Fibroblast of the aortic adventitia (primary cell): ENCODE data around the gene EVX1. TPM values are rescaled to one million over a fixed set of nuclear protein-coding genes. Genes with fewer than 3 reads are reported as not detected.
A peak's percentile ranks its signal among the peaks of the same experiment; 100 is the strongest.

Experiments
- DNase-seq: peaks from one replicate; pipeline ENCODE4 v3.0.0-alpha.2; 2010; ENCODE audit warnings: low read depth
- H3K4me3 ChIP-seq: 2 replicates; pipeline ENCODE4 v1.5.1; 2011; ENCODE audit warnings: low read depth, mild to moderate bottlenecking, control low read depth, low read length, moderate library complexity
- total RNA-seq: library from RNA; depleted of rRNA; stranded (reverse); fragments of >200 nt; gene quantifications from 2 replicates; pipeline ENCODE4 v1.2.3, GENCODE V29; 2012; ENCODE audit warnings: low replicate concordance
- TF ChIP-seq, protein P1 (sequence below): IDR thresholded peaks from 2 replicates; pipeline ENCODE4 v1.5.1; 2011; ENCODE audit warnings: mild to moderate bottlenecking, low read length, control low read depth, inconsistent platforms; ENCODE audit not compliant: insufficient read depth

EVX1 gene
- total RNA-seq, 1 donor, result not detected

DNA sequence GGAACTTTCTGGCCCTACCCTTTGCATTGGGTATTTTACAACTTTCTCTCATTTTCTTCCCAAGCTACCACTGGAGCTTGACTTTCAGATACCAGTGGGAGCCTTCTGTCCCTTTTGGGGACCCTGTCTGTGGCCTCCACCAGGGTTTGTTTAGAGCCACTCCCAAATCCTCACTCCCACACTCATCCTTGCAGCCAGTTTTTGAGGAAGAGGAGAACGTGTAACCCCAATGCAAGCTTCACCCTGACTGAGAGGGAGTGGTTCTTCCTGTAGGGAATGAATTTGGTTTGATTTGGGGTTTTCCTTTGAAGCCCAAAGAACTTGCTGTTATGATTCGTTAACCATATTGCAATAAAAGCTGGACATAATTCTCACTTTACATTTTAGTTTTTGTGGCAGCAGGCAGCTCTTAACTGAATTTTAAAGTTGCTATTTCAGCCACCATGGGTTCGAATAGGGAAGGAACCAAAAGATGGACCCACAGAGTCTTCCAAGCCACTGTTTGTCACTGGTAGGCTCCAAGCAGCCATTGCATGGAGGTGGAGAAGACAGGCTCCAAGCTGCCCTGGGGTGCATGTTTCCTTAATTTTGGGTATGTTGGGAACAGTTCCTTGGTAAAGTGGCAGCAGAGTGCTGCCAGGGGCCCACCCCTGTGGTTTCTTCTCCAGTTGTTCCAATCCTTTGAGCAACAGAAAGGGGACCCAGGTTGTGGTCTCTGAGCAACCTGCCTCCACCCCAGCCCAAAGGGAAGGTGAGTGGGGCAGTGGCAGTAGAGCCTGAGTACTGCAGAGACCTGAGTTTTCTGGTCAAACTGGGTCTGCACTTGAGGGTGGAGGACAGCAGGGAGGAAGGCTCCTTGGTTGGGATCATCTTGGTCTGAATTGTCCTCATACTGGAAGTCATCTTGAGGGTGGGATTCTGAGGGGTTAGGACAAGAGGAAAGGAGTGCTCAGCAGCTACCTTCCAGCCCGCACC, 5.1 kb downstream of the EVX1 start:
- DNase-seq, result no peak
- H3K4me3 ChIP-seq, result no peak overlapping the region
- TF ChIP-seq, protein P1, sequence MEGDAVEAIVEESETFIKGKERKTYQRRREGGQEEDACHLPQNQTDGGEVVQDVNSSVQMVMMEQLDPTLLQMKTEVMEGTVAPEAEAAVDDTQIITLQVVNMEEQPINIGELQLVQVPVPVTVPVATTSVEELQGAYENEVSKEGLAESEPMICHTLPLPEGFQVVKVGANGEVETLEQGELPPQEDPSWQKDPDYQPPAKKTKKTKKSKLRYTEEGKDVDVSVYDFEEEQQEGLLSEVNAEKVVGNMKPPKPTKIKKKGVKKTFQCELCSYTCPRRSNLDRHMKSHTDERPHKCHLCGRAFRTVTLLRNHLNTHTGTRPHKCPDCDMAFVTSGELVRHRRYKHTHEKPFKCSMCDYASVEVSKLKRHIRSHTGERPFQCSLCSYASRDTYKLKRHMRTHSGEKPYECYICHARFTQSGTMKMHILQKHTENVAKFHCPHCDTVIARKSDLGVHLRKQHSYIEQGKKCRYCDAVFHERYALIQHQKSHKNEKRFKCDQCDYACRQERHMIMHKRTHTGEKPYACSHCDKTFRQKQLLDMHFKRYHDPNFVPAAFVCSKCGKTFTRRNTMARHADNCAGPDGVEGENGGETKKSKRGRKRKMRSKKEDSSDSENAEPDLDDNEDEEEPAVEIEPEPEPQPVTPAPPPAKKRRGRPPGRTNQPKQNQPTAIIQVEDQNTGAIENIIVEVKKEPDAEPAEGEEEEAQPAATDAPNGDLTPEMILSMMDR, result no peak

DNA sequence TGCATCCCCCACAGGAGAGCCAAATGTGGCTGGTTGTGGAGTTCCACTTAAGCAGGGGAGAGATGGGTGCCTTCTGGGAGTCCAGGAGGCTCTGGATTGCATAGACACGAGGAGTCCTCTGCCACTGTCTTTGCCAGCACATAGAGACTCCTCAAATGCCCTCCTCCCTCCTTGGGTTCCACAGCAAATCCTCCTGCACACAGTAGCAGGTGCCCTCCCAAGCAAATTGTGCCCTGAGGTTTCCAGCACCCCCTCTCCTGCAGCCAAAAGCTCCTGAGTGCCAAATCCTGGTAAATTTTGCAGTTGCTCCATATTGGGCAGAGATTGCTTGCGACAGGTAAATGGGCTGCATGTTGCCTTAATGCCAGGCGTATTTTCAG, 5.8 kb downstream of the EVX1 start:
- TF ChIP-seq, protein P1, result no peak
- no peak for DNase-seq
- H3K4me3 ChIP-seq, result no peak overlapping the region

DNA sequence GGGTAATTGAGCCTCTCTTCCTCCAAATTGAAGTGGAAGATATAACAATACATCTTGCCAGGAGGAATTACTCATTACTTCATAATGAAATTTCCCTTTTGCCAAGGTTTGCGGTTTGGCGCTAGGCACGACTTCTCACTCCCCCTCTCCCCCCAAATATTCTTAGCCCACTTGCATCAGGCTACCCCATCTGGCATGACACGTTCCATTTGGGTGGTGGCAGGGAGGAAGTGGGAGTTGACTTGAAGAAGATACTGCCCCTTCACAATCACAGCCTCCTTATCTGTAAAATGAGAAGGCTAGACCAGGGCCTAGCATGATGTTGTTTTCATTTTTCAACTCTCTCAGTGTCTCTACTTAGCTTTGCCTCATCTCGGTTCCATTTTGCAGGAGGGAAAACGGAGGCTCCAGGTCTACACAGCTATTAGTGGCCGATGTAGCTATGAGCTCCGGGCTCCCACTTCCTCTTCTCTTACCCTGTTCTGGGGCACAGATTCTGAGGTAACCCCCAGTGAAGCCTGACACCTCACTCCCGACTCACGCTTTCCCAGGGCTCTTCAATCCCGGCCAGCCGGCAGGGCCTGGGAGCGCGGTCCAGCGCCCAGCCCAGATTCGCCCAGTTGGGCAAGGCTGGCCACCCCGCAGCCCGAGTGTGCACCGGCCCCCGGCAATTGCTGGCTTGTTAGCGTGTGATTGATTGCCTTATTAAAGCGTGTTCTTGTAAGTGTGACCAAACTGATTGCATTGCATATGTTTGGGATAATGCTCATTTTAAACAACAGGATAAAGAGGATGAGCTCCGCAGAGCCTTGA, 6.5 kb downstream of the EVX1 start:
- peak; percentile 85 for DNase-seq
- TF ChIP-seq, protein P1, result no peak
- peak overlapping the region; percentile 17 for H3K4me3 ChIP-seq

DNA sequence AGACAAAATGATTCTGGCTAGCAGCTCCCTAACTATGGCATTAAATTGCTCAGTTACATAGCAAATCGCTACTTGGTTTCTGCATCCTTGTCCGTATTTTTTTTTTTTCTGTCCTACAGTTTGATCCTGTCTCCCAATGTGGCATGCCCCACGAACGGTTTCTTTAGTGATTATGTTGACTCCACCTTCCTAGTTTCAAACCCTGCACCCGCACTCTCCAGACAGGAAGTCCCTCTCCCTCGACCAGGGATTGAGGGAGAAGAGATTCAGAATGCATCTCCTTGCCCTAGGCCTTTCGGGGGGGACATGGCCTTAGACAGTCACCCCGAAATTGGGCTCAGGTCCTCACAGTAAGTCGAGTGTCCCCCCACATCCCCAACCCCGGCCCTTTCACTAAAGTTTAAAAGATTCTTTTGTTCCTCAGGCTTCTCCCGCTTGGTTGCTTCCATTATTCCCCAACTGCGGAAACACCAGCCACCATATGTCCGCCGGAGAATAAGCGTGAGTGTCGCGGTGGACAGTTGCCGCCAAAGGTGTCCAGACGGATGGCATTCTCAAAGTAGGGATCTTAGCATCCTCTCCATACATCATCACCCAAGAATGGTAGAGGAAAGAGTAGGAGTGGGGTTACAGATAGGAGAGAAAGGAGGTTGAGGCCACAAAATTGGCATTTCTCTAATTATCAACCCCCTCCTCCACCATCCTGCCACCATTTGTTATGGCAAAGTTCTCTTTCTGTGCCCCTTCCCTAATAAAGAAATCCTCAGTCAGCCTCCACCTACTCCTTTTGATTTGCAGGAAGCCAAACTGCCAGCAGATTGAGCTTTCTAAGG, 7.3 kb downstream of the EVX1 start:
- TF ChIP-seq, protein P1, result no peak
- DNase-seq, result no peak
- H3K4me3 ChIP-seq, result no peak overlapping the region

DNA sequence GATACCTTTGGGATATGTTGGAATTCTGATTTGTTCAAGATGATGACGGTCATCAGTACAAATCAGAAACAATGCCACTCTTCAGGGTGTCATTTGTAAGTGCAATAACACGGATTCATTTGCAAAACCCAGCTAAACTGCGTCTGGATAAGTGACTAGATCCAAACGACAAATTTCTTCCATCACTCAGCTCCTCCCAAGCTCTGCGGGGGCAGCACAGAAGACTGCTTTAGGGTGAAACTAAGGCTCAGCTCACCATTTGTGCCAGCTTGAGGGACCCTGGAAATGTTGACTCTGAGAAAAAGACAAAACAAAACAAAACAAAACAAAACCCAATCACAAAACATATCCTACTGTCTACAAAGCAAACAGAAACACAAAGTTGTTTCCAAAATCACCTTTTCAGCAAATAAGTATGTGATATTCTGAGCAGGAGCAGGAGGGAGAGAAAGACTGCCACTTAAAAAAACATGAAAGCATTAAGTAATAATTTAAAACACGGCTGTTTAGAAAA, 8.0 kb downstream of the EVX1 start:
- no peak for DNase-seq
- no peak overlapping the region for H3K4me3 ChIP-seq
- TF ChIP-seq, protein P1, result no peak

DNA sequence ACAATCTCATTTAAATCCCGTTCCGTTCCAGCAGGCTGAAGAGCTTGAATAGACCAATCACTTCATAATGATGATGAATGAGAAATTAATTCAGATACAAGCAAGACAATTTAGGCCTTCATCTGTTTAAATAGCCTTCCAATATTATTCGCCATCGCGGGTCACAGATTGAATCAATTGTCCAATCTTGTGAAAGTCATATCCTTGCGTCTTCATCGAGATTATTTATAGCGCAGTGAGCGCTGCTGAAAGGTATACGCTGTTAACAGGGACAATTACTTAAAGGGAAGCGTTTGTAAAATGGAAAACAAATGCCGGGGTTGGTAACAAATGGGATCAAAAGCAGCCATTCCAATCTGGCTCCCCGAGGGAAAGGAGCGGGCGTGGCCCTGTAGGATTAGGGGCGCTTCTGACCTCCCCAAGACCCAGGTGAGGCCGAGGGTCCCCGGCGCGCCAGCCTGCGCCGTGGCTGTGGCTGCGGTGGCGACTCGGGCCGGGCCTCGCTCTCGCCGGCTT, 8.6 kb downstream of the EVX1 start:
- TF ChIP-seq, protein P1, result no peak
- DNase-seq, result no peak

More for the DNA sequence above, 8.6 kb downstream of the EVX1 start:
- H3K4me3 ChIP-seq, result no peak overlapping the region
